Endodermal cell (in vitro differentiated cells): ENCODE measurements around the gene GPR50. TPM values are rescaled to one million over a fixed set of nuclear protein-coding genes. Genes with fewer than 3 reads are reported as not detected.
A peak's percentile ranks its signal among the peaks of the same experiment; 100 is the strongest.

Experiments used
- DNase-seq: peaks from one replicate; pipeline ENCODE4 v3.0.0-alpha.2; 2017
- H3K27ac ChIP-seq: 2 replicates; pipeline ENCODE4 v1.5.1; 2013; ENCODE audit warnings: mild to moderate bottlenecking, low read depth, low read length, moderate library complexity
- H3K27me3 ChIP-seq: 2 replicates; pipeline ENCODE4 v1.6.1; 2013; ENCODE audit warnings: mild to moderate bottlenecking, low read length, moderate library complexity; ENCODE audit not compliant: insufficient read depth, control insufficient read depth, poor library complexity, severe bottlenecking
- H3K36me3 ChIP-seq: 2 replicates; pipeline ENCODE4 v1.7.0; 2013; ENCODE audit warnings: mild to moderate bottlenecking, low read length, moderate library complexity; ENCODE audit not compliant: control insufficient read depth, insufficient read depth
- H3K4me1 ChIP-seq: one replicate; pipeline ENCODE4 v1.7.0; 2013; ENCODE audit warnings: low read length; ENCODE audit not compliant: control insufficient read depth, insufficient read depth
- H3K4me3 ChIP-seq: 2 replicates; pipeline ENCODE4 v1.5.1; 2013; ENCODE audit warnings: mild to moderate bottlenecking, low read length, moderate library complexity
- H3K9ac ChIP-seq: 2 replicates; pipeline ENCODE4 v1.6.1; 2013; ENCODE audit warnings: mild to moderate bottlenecking, low read length, moderate library complexity; ENCODE audit not compliant: poor library complexity, severe bottlenecking; ENCODE audit errors: extremely low read depth
- H3K9me3 ChIP-seq: 2 replicates; pipeline ENCODE4 v1.6.1; 2013; ENCODE audit warnings: mild to moderate bottlenecking, low read length, moderate library complexity; ENCODE audit not compliant: control insufficient read depth
- H3K27ac Mint-ChIP-seq: 2 replicates; pipeline ENCODE4 v1.8.0; 2020; ENCODE audit warnings: mixed read lengths
- H3K27me3 Mint-ChIP-seq: 2 replicates; pipeline ENCODE4 v1.8.0; 2021; ENCODE audit warnings: mild to moderate bottlenecking, mixed read lengths; ENCODE audit not compliant: insufficient read depth
- H3K36me3 Mint-ChIP-seq: 2 replicates; pipeline ENCODE4 v1.8.0; 2020; ENCODE audit warnings: low read depth, mixed read lengths
- H3K4me1 Mint-ChIP-seq: 2 replicates; pipeline ENCODE4 v1.8.0; 2020; ENCODE audit warnings: mixed read lengths
- H3K4me3 Mint-ChIP-seq: 2 replicates; pipeline ENCODE4 v1.8.0; 2020; ENCODE audit warnings: mild to moderate bottlenecking, moderate library complexity, mixed read lengths
- H3K9me3 Mint-ChIP-seq: 2 replicates; pipeline ENCODE4 v1.8.0; 2020; ENCODE audit warnings: mild to moderate bottlenecking, mixed read lengths
- WGBS, 2 experiments: methylation state at CpG; one replicate each; pipeline versions ENCODE4 v1.1.5 to v1.1.7; 2013; ENCODE audit warnings: missing lambda C conversion rate in 2 of 2, mixed read lengths in 1 of 2; ENCODE audit not compliant: insufficient coverage in 1 of 2, insufficient read length in 1 of 2; 5-methylcytosine and 5-hydroxymethylcytosine counted together
- microRNA-seq: library from miRNA; unstranded; fragments of <30 nt; microRNA quantifications from one replicate; pipeline ENCODE4 v1.2.0, GENCODE V29; 2020; ENCODE audit warnings: borderline microRNAs expressed
- total RNA-seq, 2 donors: library from RNA; stranded (reverse); fragmentation: NEBNext Ultra II Directional in 1 of 2; extraction: Animal tissue kit (Norgen Biotek cat#: 25700) in 1 of 2; gene quantifications; 2 replicates in 1 of 2; 3 replicates in 1 of 2; pipeline ENCODE4 v1.2.1, GENCODE V29; 2021
- TF ChIP-seq, protein P1 (sequence below): fragments of 200-600 bp; sonication (generic); conservative IDR thresholded peaks from 2 replicates; pipeline ENCODE4 v1.5.0; 2021; ENCODE audit warnings: antibody characterized with exemption, mild to moderate bottlenecking

Gene GPR50
- total RNA-seq, 2 donors from 2014 or later = 0.18 to 0.70 TPM

DNA sequence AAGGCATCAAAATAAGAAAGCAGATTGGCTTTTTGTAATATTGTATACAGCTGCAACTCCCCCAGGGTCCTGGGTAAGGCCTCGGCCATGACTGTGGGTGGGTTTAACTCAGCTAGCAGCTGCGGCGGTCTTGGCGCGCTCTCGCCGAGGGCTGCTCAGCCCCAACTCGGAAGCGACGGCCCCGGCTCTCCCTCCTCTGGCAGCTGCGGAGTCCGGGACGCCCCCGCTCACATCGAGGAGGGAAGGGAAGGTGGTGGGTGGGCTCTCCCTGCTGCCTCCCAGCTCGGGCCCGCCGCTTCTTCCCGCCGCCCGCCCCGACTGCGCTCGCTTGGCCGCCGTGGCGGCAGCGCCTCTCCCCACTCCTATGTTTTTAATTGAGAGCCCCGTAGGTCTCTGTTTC is 51.2 kb downstream of the GPR50 start:
- H3K4me3 Mint-ChIP-seq = no peak overlapping the region
- no peaks in the 10 kb centered on the region for H3K36me3 Mint-ChIP-seq
- Histone ChIP-seq H3K27me3 (no peaks in the 10 kb centered on the region), H3K9me3 (no peaks in the 10 kb centered on the region), H3K27ac (no peak overlapping the region), H3K4me3 (no peak overlapping the region), H3K4me1 (no peaks in the 10 kb centered on the region), H3K9ac (no peak overlapping the region), H3K36me3 (no peaks in the 10 kb centered on the region)
- peaks cover 55% of the 10 kb centered on the region for H3K9me3 Mint-ChIP-seq
- peaks cover 27% of the 10 kb centered on the region for H3K27me3 Mint-ChIP-seq
- H3K4me1 Mint-ChIP-seq = no peaks in the 10 kb centered on the region
- H3K27ac Mint-ChIP-seq = no peak overlapping the region
- TF ChIP-seq, protein P1, sequence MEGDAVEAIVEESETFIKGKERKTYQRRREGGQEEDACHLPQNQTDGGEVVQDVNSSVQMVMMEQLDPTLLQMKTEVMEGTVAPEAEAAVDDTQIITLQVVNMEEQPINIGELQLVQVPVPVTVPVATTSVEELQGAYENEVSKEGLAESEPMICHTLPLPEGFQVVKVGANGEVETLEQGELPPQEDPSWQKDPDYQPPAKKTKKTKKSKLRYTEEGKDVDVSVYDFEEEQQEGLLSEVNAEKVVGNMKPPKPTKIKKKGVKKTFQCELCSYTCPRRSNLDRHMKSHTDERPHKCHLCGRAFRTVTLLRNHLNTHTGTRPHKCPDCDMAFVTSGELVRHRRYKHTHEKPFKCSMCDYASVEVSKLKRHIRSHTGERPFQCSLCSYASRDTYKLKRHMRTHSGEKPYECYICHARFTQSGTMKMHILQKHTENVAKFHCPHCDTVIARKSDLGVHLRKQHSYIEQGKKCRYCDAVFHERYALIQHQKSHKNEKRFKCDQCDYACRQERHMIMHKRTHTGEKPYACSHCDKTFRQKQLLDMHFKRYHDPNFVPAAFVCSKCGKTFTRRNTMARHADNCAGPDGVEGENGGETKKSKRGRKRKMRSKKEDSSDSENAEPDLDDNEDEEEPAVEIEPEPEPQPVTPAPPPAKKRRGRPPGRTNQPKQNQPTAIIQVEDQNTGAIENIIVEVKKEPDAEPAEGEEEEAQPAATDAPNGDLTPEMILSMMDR = no peak
- WGBS, 2 experiments = 79% methylated on average over 14 of the region's 30 CpGs; no CpG with 5 or more reads in 1 of the 2 experiments
- DNase-seq = peak; percentile 61

DNA sequence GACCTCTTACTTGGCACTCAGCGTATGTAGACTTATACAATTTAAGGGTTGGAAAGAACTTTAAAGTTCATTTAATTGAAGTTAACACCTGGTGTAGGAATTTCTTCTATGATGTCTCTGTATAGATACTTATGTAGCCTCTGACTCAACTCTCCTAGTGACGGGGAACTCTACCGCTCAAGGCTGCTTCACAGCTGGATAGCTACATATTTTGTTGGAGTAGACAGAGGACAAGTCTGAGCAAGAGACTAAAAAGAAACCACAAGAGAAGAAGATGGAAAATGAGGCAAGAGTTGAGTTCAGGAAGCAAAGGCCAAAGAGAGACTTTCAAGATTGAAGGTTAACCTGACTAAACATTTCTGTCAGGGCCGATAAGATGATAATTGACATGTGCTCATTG is 52.6 kb downstream of the GPR50 start:
- no peaks in the 10 kb centered on the region for H3K4me1 ChIP-seq
- no peak overlapping the region for H3K9ac ChIP-seq
- no peaks in the 10 kb centered on the region for H3K9me3 ChIP-seq
- no peak overlapping the region for H3K27ac ChIP-seq
- no peak overlapping the region for H3K4me3 ChIP-seq
- H3K27me3 Mint-ChIP-seq = peaks cover 27% of the 10 kb centered on the region
- TF ChIP-seq, protein P1 = no peak
- no peaks in the 10 kb centered on the region for H3K36me3 ChIP-seq
- H3K4me1 Mint-ChIP-seq = no peaks in the 10 kb centered on the region
- H3K9me3 Mint-ChIP-seq = peaks cover 48% of the 10 kb centered on the region
- no peaks in the 10 kb centered on the region for H3K36me3 Mint-ChIP-seq
- no peak for DNase-seq
- H3K27me3 ChIP-seq = no peaks in the 10 kb centered on the region
- WGBS, 2 experiments = 86 to 92% methylated on average over 1 to 4 of the region's 4 CpGs
- H3K4me3 Mint-ChIP-seq = no peak overlapping the region
- no peak overlapping the region for H3K27ac Mint-ChIP-seq

Small RNA genes within 50 kb of the gene (microRNA-seq; reads per million reads assigned to microRNA genes)
- not detected for gene MIR4330

Other genes starting within 250 kb of the GPR50 start
- 100 to 1,000 TPM; 220 to 413 TPM for gene HMGB3, start 193.2 kb upstream of the GPR50 start, total RNA-seq
- gene VMA21, start 220.6 kb downstream of the GPR50 start, total RNA-seq = 10 to 100 TPM; 42.2 to 54.7 TPM